Bronchial epithelial cell (primary cell): ENCODE results near the gene HAUS7. TPM values are rescaled to one million over a fixed set of nuclear protein-coding genes. Genes with fewer than 3 reads are reported as not detected.

ENCODE experiments used
- DNase-seq: peaks from one replicate; pipeline ENCODE4 v3.0.0-alpha.2; 2010; ENCODE audit warnings: low read depth
- FAIRE-seq: peaks from 2 replicates; lab custom pipeline; 2011; peaks lifted over from hg19 to GRCh38; lab: Jason Lieb, UNC
- H3K27me3 ChIP-seq: 2 replicates; pipeline ENCODE4 v1.5.1; 2011; ENCODE audit warnings: low read length; ENCODE audit not compliant: control insufficient read depth, insufficient read depth
- H3K36me3 ChIP-seq: 2 replicates; pipeline ENCODE4 v1.5.1; 2011; ENCODE audit warnings: low read length; ENCODE audit not compliant: control insufficient read depth, insufficient read depth
- H3K4me3 ChIP-seq: 2 replicates; pipeline ENCODE4 v1.5.1; 2011; ENCODE audit warnings: mild to moderate bottlenecking, low read depth, low read length, control low read depth
- total RNA-seq: library from RNA; depleted of rRNA; stranded (reverse); fragments of >200 nt; gene quantifications from 2 replicates; pipeline ENCODE4 v1.2.1, GENCODE V29; 2014
- TF ChIP-seq, protein P1 (sequence below): IDR thresholded peaks from 2 replicates; pipeline ENCODE4 v1.5.1; 2011; ENCODE audit warnings: mild to moderate bottlenecking, moderate library complexity, low read length, control low read depth, inconsistent platforms; ENCODE audit not compliant: insufficient read depth, severe bottlenecking

The HAUS7 gene
- total RNA-seq, 1 donor from 2014 or later = 7.4 TPM

DNA sequence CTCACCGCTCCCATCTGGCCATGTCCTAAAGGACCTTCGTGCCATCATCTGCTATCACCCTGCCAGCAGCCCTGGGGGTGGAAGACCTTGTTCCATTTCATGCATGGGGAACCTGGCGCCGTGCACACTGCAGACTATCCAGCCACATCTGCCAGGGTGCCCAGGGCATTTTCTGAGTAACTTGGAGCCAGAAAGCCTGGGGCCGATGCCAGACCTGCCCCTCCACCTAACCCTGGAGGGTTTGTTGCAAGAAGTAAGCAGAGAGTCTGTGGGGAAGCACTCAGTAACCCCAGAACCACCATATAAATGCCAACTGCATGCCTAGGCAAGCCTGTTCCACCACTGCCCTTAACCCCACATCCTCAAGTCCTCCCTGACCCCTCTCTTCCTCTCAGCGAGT lies 7.3 kb downstream of the HAUS7 start:
- Histone ChIP-seq H3K27me3 (no peaks in the 10 kb centered on the region), H3K4me3 (no peak overlapping the region), H3K36me3 (peaks cover 1% of the 10 kb centered on the region)
- TF ChIP-seq, protein P1, sequence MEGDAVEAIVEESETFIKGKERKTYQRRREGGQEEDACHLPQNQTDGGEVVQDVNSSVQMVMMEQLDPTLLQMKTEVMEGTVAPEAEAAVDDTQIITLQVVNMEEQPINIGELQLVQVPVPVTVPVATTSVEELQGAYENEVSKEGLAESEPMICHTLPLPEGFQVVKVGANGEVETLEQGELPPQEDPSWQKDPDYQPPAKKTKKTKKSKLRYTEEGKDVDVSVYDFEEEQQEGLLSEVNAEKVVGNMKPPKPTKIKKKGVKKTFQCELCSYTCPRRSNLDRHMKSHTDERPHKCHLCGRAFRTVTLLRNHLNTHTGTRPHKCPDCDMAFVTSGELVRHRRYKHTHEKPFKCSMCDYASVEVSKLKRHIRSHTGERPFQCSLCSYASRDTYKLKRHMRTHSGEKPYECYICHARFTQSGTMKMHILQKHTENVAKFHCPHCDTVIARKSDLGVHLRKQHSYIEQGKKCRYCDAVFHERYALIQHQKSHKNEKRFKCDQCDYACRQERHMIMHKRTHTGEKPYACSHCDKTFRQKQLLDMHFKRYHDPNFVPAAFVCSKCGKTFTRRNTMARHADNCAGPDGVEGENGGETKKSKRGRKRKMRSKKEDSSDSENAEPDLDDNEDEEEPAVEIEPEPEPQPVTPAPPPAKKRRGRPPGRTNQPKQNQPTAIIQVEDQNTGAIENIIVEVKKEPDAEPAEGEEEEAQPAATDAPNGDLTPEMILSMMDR = no peak
- FAIRE-seq (peak; percentile 7), DNase-seq (no peak)

DNA sequence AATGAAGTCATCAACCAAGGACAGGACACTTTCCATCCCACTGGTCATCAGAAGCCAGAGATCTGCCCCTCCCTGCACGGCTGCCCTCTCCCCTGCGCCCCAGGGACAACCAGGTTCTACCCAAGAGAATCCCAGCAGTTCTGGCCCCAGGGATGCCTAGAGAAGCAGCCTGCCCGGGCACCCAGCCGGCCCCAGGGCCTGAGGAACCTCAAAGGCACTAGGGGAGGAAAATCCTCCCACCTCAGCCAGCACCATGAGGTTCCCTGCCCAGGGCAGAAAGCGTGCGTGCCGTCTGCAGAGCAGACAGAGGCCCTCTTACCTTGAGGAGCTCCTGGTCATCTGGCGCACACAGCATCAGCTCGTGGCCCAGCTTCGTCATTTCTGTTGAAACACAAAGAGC lies 8.1 kb downstream of the HAUS7 start:
- Histone ChIP-seq H3K4me3 (no peak overlapping the region), H3K36me3 (peaks cover 1% of the 10 kb centered on the region), H3K27me3 (no peaks in the 10 kb centered on the region)
- FAIRE-seq (no peak), DNase-seq (no peak)
- TF ChIP-seq, protein P1 = no peak

DNA sequence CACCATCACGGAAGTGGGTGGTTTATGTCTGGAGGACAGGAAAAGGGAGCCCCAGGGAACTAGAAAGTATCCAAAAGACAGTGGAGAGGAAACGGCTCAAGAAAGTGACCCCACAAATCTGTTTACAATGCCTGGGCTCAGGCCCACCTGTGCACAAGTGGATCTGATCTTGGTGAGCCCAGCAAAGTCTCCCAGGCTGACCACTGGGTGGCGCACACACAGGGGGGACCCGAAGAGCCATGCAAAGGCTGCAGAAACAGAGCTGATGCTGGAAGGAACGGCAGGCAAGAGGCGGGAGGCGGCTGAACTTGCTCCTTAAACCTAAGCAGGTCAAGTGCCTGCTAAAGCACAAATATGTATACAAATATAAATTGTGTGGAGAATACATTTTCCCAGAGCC lies 9.6 kb downstream of the HAUS7 start:
- H3K4me3 ChIP-seq = no peak overlapping the region
- no peak for FAIRE-seq
- no peaks in the 10 kb centered on the region for H3K27me3 ChIP-seq
- H3K36me3 ChIP-seq = peaks cover 1% of the 10 kb centered on the region
- peak; percentile 21 for DNase-seq
- TF ChIP-seq, protein P1 = peak; percentile 69

DNA sequence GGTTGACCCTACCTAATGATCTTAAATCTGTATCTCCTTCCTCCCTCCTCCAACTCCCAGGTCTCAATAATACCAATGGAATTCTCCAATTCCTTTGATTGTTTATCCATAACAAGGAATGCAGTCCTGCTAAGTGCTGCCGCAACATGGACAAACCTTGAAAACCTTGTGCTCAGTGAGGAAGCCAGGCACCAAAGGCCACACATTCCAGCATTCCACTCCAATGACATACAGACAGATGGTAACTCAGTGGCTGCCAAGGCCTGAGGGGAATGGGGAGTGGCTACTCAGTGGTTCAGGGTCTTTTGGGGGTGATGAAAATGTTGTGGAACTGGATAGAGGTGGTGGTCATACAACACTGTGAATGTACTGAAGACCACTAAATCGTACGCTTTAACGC lies 10.4 kb downstream of the HAUS7 start:
- peak; percentile 15 for DNase-seq
- Histone ChIP-seq H3K36me3 (peaks cover 1% of the 10 kb centered on the region), H3K27me3 (no peaks in the 10 kb centered on the region), H3K4me3 (no peak overlapping the region)
- TF ChIP-seq, protein P1 = no peak
- FAIRE-seq = peak; percentile 13

DNA sequence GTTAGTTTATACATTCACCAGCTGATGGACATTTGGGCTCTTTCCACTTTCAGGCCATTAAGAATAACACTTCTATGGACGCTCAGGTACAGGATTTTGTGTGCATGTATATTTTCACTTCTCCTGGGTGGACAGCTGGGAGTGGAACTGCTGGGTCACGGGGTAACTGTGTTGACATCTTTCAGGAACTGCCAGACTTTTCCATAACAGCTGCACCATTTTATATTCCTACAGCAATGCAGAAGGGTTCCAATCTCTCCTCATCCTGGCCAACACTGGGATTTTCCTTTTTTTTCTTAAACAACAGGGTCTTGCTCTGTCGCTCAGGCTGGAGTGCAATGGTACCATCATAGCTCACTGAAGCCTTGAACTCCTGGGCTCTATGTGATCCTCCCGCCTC lies 11.9 kb downstream of the HAUS7 start:
- FAIRE-seq = no peak
- Histone ChIP-seq H3K4me3 (no peak overlapping the region), H3K27me3 (no peaks in the 10 kb centered on the region), H3K36me3 (no peaks in the 10 kb centered on the region)
- no peak for DNase-seq
- TF ChIP-seq, protein P1 = no peak

DNA sequence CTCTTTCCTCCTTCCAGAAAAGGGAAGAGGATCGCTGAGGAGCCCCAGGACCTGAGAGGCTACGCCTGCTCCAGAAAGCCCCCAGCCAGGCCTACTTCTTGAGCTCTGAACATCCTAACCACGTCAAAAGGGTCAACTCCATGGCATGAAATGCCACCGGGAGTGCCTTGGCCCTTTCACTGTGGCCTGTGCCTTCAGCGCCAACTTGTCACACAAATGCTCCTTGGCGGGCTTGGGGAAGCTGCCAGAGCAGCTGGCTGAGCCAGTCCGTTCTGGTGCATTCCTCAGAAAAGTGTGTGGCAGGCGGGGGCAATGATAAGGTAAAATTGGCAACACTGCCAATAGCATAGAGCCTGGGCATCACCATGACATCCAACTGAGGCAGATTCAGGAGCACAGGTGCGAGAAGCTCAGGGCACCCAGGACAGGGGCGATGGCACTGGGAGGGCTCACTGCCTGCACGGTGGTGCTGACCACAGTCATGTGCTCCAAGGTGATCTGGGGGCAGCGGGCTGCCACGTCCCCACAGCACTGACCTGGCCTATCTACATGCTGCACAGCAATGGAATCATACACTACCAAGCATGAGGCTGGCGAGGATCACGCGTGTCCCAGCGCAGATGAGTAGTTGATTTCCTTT lies 12.4 kb downstream of the HAUS7 start:
- no peak for DNase-seq
- Histone ChIP-seq H3K36me3 (no peaks in the 10 kb centered on the region), H3K27me3 (no peaks in the 10 kb centered on the region), H3K4me3 (no peak overlapping the region)
- TF ChIP-seq, protein P1 = no peak
- FAIRE-seq = no peak
